Trophoblast cell (in vitro differentiated cells and primary cell): ENCODE measurements around the gene OSBPL8.
A peak's percentile ranks its signal among the peaks of the same experiment; 100 is the strongest.
"Not testable (repeated sequence)": the region's sequence is repeated elsewhere in the genome, so short reads cannot be mapped to it uniquely, and the experiment has no call there.

ENCODE experiments used
- DNase-seq, 2 donors: peaks; one replicate each; pipeline ENCODE4 v3.0.0-alpha.2; 2016
- H2AFZ ChIP-seq: 2 replicates; pipeline ENCODE4 v1.6.1; 2013; ENCODE audit warnings: low read length, moderate library complexity, mild to moderate bottlenecking; ENCODE audit not compliant: insufficient read depth, poor library complexity
- H2AK5ac ChIP-seq: 2 replicates; pipeline ENCODE4 v1.6.1; 2013; ENCODE audit warnings: mild to moderate bottlenecking, low read length
- H2BK120ac ChIP-seq: 2 replicates; pipeline ENCODE4 v1.6.1; 2013; ENCODE audit warnings: low read length, mild to moderate bottlenecking, moderate library complexity; ENCODE audit not compliant: insufficient read depth, poor library complexity
- H2BK12ac ChIP-seq: 2 replicates; pipeline ENCODE4 v1.6.1; 2013; ENCODE audit warnings: mild to moderate bottlenecking, low read length, moderate library complexity
- H2BK5ac ChIP-seq: 2 replicates; pipeline ENCODE4 v1.6.1; 2013; ENCODE audit warnings: low read length, low read depth, moderate library complexity, mild to moderate bottlenecking; ENCODE audit not compliant: poor library complexity
- H3K14ac ChIP-seq: 2 replicates; pipeline ENCODE4 v1.6.1; 2013; ENCODE audit warnings: mild to moderate bottlenecking, low read length
- H3K18ac ChIP-seq: 2 replicates; pipeline ENCODE4 v1.6.1; 2013; ENCODE audit warnings: mild to moderate bottlenecking, low read length
- H3K23ac ChIP-seq: 2 replicates; pipeline ENCODE4 v1.6.1; 2013; ENCODE audit warnings: low read length
- H3K27ac ChIP-seq: 2 replicates; pipeline ENCODE4 v1.5.1; 2013; ENCODE audit warnings: low read depth, mild to moderate bottlenecking, inconsistent platforms, low read length, moderate library complexity
- H3K27me3 ChIP-seq: 2 replicates; pipeline ENCODE4 v1.6.1; 2013; ENCODE audit warnings: inconsistent platforms, mild to moderate bottlenecking, low read length, moderate library complexity; ENCODE audit not compliant: insufficient read depth
- H3K36me3 ChIP-seq, 2 experiments: 1 replicate in 1 of 2; 2 replicates in 1 of 2; pipeline ENCODE4 v1.6.1; 2013; ENCODE audit warnings: low read length in 2 of 2, mild to moderate bottlenecking in 2 of 2, moderate library complexity in 1 of 2; ENCODE audit not compliant: insufficient read depth in 2 of 2, control insufficient read depth in 1 of 2
- H3K4ac ChIP-seq: 2 replicates; pipeline ENCODE4 v1.6.1; 2013; ENCODE audit warnings: low read depth, mild to moderate bottlenecking, low read length, moderate library complexity
- H3K4me1 ChIP-seq, 2 experiments: 1 replicate in 1 of 2; 2 replicates in 1 of 2; pipeline ENCODE4 v1.6.1; 2013; ENCODE audit warnings: low read length in 2 of 2, mild to moderate bottlenecking in 2 of 2, moderate library complexity in 1 of 2; ENCODE audit not compliant: insufficient read depth in 2 of 2, control insufficient read depth in 1 of 2
- H3K4me2 ChIP-seq: 2 replicates; pipeline ENCODE4 v1.6.1; 2013; ENCODE audit warnings: inconsistent platforms, mild to moderate bottlenecking, low read length, moderate library complexity
- H3K4me3 ChIP-seq: 2 replicates; pipeline ENCODE4 v1.5.1; 2013; ENCODE audit warnings: mild to moderate bottlenecking, low read depth, low read length, inconsistent platforms
- H3K79me1 ChIP-seq: one replicate; pipeline ENCODE4 v1.6.1; 2013; ENCODE audit warnings: low read length
- H3K79me2 ChIP-seq: 2 replicates; pipeline ENCODE4 v1.6.1; 2013; ENCODE audit warnings: low read length, mild to moderate bottlenecking; ENCODE audit not compliant: control insufficient read depth, insufficient read depth, poor library complexity
- H3K9ac ChIP-seq: 2 replicates; pipeline ENCODE4 v1.6.1; 2013; ENCODE audit warnings: mild to moderate bottlenecking, low read length
- H3K9me3 ChIP-seq: 2 replicates; pipeline ENCODE4 v1.6.1; 2013; ENCODE audit warnings: low read depth, mild to moderate bottlenecking, control low read depth, inconsistent platforms, low read length; ENCODE audit not compliant: insufficient read depth
- H4K12ac ChIP-seq: 2 replicates; pipeline ENCODE4 v1.6.1; 2013; ENCODE audit warnings: low read depth, mild to moderate bottlenecking, low read length, moderate library complexity
- H4K8ac ChIP-seq: 2 replicates; pipeline ENCODE4 v1.6.1; 2013; ENCODE audit warnings: low read depth, mild to moderate bottlenecking, low read length, moderate library complexity
- H4K91ac ChIP-seq: one replicate; pipeline ENCODE4 v1.6.1; 2013; ENCODE audit warnings: low read depth, mild to moderate bottlenecking, low read length, moderate library complexity
- WGBS: extraction: QIAGEN DNeasy Blood & Tissue Kit; methylation state at CpG from one replicate; pipeline ENCODE4 v1.1.7; 2013; ENCODE audit warnings: missing lambda C conversion rate; ENCODE audit not compliant: insufficient read length, insufficient coverage; ENCODE audit errors: extremely low coverage; 5-methylcytosine and 5-hydroxymethylcytosine counted together

Gene OSBPL8

GRCh38 chr12:76478045-76478444, 81.5 kb downstream of the OSBPL8 start:
- no peak overlapping the region for H3K27ac ChIP-seq
- H3K23ac ChIP-seq = no peak overlapping the region
- no CpG with 5 or more reads among the region's 5 CpGs for WGBS
- H3K79me2 ChIP-seq = no peaks in the 10 kb centered on the region
- no peak overlapping the region for H4K12ac ChIP-seq
- no peak overlapping the region for H2BK12ac ChIP-seq
- no peak overlapping the region for H3K18ac ChIP-seq
- H4K91ac ChIP-seq = no peak overlapping the region
- no peak overlapping the region for H2AK5ac ChIP-seq
- H3K4me2 ChIP-seq = no peak overlapping the region
- no peak overlapping the region for H3K4me3 ChIP-seq
- no peak overlapping the region for H4K8ac ChIP-seq
- DNase-seq = no peak
- no peaks in the 10 kb centered on the region for H3K79me1 ChIP-seq
- no peak overlapping the region for H2AFZ ChIP-seq
- H3K27me3 ChIP-seq = no peaks in the 10 kb centered on the region
- no peak overlapping the region for H3K9ac ChIP-seq
- no peaks in the 10 kb centered on the region for H3K4me1 ChIP-seq
- no peak overlapping the region for H2BK120ac ChIP-seq
- H2BK5ac ChIP-seq = no peak overlapping the region
- no peaks in the 10 kb centered on the region for H3K9me3 ChIP-seq
- H3K4ac ChIP-seq = no peak overlapping the region
- no peak overlapping the region for H3K14ac ChIP-seq
- H3K36me3 ChIP-seq = peaks cover 0 to 2% of the 10 kb centered on the region in 2 experiments

- H2BK5ac ChIP-seq, H3K9ac ChIP-seq: not testable (repeated sequence)
Observed at GRCh38 chr12:76472862-76473261, 86.7 kb downstream of the OSBPL8 start.

GRCh38 chr12:76471579-76471978, 88.0 kb downstream of the OSBPL8 start:
- Histone ChIP-seq H3K18ac (no peak overlapping the region), H3K23ac (no peak overlapping the region), H3K9me3 (no peaks in the 10 kb centered on the region), H4K91ac (no peak overlapping the region), H2AFZ (no peak overlapping the region), H2BK12ac (no peak overlapping the region), H3K36me3 (no peaks in the 10 kb centered on the region), H3K79me2 (no peaks in the 10 kb centered on the region), H3K27ac (no peak overlapping the region), H3K4me1 (no peaks in the 10 kb centered on the region), H2BK5ac (no peak overlapping the region), H3K9ac (no peak overlapping the region), H4K8ac (no peak overlapping the region), H3K4me3 (no peak overlapping the region), H4K12ac (no peak overlapping the region), H3K14ac (no peak overlapping the region), H2AK5ac (no peak overlapping the region), H3K4ac (no peak overlapping the region), H3K4me2 (no peak overlapping the region), H3K27me3 (no peaks in the 10 kb centered on the region), H2BK120ac (no peak overlapping the region), H3K79me1 (no peaks in the 10 kb centered on the region)
- DNase-seq = no peak
- no CpG with 5 or more reads among the region's 1 CpG for WGBS

More at GRCh38 chr12:76472862-76473261, 86.7 kb downstream of the OSBPL8 start:
- not testable (repeated sequence) for H3K27ac ChIP-seq, H2AK5ac ChIP-seq, H3K18ac ChIP-seq, H3K4ac ChIP-seq, H2BK120ac ChIP-seq, H4K8ac ChIP-seq, H3K36me3 ChIP-seq, H4K91ac ChIP-seq, H3K27me3 ChIP-seq, H2BK12ac ChIP-seq, H3K4me1 ChIP-seq, H3K9me3 ChIP-seq, H4K12ac ChIP-seq, H3K23ac ChIP-seq, H3K79me1 ChIP-seq, H3K4me3 ChIP-seq, H2AFZ ChIP-seq, H3K14ac ChIP-seq, H3K79me2 ChIP-seq, H3K4me2 ChIP-seq
- DNase-seq = peak in 1 of 2 donors; percentile 9
- WGBS = no CpG with 5 or more reads among the region's 8 CpGs

- H3K18ac ChIP-seq = no peak overlapping the region
- no peak overlapping the region for H4K8ac ChIP-seq
- no peaks in the 10 kb centered on the region for H3K4me1 ChIP-seq
- no peak overlapping the region for H3K23ac ChIP-seq
- H3K9me3 ChIP-seq = no peaks in the 10 kb centered on the region
- H4K12ac ChIP-seq = no peak overlapping the region
- no peak overlapping the region for H3K4me2 ChIP-seq
- no peak overlapping the region for H3K14ac ChIP-seq
- H2AFZ ChIP-seq = no peak overlapping the region
- H3K79me1 ChIP-seq = no peaks in the 10 kb centered on the region
- no peak overlapping the region for H2BK120ac ChIP-seq
- peak; percentile 15 to 61 for DNase-seq
- H4K91ac ChIP-seq = no peak overlapping the region
- H3K36me3 ChIP-seq = no peaks in the 10 kb centered on the region
- H3K4me3 ChIP-seq = no peak overlapping the region
- H2BK12ac ChIP-seq = no peak overlapping the region
- no peak overlapping the region for H2BK5ac ChIP-seq
- no peaks in the 10 kb centered on the region for H3K79me2 ChIP-seq
- no CpG with 5 or more reads among the region's 7 CpGs for WGBS
- no peak overlapping the region for H3K27ac ChIP-seq
- H3K4ac ChIP-seq = no peak overlapping the region
- no peak overlapping the region for H3K9ac ChIP-seq
- H3K27me3 ChIP-seq = no peaks in the 10 kb centered on the region
- no peak overlapping the region for H2AK5ac ChIP-seq
Observed at GRCh38 chr12:76470028-76470939, 89.3 kb downstream of the OSBPL8 start.
